ENCODE results near the gene JOSD1. TPM values are rescaled to one million over a fixed set of nuclear protein-coding genes. Genes with fewer than 3 reads are reported as not detected.
"Not testable (repeated sequence)": the region's sequence is repeated elsewhere in the genome, so short reads cannot be mapped to it uniquely, and the experiment has no call there.

Gene JOSD1
- total RNA-seq, 1 donor from 2014 or later = 53.8 TPM

DNA sequence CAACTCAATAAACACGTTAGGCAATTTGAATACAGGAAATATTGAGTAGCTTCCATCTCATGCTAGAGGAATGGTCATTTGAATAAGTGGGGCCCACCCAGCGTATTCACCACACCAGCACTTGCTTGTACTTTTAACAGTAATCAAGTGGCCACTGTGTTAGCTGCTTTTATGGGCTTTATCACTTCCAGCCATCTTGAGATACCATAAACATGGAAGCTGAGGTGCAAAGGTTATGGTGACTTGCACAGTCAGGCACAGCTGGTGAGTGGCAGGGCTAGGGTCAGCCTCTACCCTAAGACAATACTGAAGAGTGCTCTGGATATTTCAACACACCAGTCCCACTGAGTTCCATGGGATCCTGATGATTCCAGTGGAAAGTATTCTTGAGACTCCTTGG is 6.7 kb downstream of the JOSD1 start:
- no peak for DNase-seq (ENCODE audit: low spot score)

DNA sequence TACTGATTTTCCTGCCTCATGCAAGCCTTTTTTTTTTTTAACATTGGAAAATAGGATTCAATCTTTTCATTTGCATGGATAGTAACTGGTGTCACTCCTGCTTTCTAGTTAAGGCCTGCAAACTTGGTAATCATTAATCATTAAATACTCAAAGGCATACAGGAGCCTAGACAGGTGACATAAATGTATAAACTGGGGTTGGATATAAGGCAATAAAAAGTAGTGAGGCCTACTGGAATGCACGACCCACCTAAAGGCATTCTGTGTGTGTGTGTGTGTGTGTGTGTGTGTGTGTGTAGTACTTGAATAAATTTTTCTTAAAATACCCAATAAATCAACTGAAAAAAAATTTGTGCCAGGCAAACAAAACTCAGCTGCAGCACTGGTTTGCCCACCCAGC is 11.1 kb downstream of the JOSD1 start:
- DNase-seq (ENCODE audit: low spot score) = no peak

DNA sequence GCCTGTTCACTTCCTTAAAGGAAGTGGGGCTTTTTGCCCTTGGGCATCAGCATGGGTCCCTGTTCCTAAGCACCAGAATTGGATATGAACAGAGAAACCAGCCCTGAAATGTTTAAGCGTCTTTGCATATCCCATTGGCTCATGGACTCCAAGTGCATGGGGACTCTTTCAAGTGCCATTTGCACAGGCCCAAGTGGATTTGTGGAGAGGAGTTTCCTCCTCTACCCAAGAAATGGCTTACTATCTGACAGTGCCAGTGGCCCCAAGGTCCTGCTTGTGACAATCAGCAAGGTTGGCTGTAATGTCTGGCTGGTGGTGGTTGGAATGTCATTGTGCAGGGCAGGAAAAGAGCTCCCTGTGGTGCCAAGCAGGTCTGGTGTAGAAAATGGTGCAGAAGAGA is 15.0 kb downstream of the JOSD1 start:
- DNase-seq (ENCODE audit: low spot score) = no peak

- DNase-seq (ENCODE audit: low spot score) = no peak
Observed at GRCh38 chr22:38684895-38685294, 15.8 kb downstream of the JOSD1 start.

DNA sequence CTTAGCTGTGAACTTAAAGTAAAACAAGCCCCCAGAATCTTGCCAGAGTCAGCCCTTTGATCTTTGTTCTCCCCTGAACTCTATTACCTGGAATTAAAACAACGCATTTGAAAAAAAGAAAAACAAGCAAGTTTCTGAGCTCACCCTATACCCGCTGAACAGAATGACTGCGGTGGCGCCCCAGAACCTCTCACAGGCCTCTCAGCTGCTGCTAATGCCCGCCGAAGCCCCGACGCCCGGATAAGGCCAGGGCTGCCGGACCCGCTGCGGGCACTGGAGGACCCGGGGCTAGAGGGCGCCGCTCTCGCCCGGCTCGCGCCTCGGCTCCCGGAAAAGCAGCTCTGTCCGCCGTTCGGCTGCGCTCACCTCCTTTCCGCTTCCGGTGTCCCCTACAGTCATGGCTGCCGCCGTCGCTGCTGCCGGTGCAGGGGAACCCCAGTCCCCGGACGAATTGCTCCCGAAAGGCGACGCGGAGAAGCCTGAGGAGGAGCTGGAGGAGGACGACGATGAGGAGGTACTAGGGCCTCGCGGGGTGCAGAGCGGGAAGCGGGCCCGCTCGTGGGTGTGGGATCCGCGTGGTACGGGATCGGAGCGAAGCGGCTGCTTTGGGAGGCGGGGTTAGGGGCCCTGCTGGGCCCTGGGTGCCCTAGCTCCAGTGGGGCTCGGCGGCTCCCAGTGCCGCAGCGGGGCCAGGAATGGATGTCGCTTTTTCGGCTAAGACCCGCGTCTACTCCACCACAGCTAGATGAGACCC is 19.0 kb downstream of the JOSD1 start, which contains the start of gene TOMM22:
TSS of gene TOMM22 (plus strand) at position 376 of the 754 bp plus-strand sequence. CDS start at position 398, 22 bp downstream.
- peak; percentile 97 for DNase-seq (ENCODE audit: low spot score)

GRCh38 chr22:38675833-38676232 is 24.9 kb downstream of the JOSD1 start:
- no peak for DNase-seq (ENCODE audit: low spot score)

- no peak for DNase-seq (ENCODE audit: low spot score)
Observed at GRCh38 chr22:38674888-38675287, 25.9 kb downstream of the JOSD1 start.

GRCh38 chr22:38657045-38657909 is 43.5 kb downstream of the JOSD1 start:
- DNase-seq (ENCODE audit: low spot score) = no peak

GRCh38 chr22:38656256-38657044 is 44.3 kb downstream of the JOSD1 start, which contains the start of the genes CBY1 and FAM227A:
CBY1 (plus strand) TSS chr22:38656638; CDS start chr22:38668055, 11,417 bp downstream.
FAM227A (minus strand) TSS chr22:38656392; CDS start chr22:38650168, 6,224 bp downstream.
- peak; percentile 95 for DNase-seq (ENCODE audit: low spot score)

- DNase-seq (ENCODE audit: low spot score) = no peak
Observed at GRCh38 chr22:38655519-38656255, 45.1 kb downstream of the JOSD1 start.

DNA sequence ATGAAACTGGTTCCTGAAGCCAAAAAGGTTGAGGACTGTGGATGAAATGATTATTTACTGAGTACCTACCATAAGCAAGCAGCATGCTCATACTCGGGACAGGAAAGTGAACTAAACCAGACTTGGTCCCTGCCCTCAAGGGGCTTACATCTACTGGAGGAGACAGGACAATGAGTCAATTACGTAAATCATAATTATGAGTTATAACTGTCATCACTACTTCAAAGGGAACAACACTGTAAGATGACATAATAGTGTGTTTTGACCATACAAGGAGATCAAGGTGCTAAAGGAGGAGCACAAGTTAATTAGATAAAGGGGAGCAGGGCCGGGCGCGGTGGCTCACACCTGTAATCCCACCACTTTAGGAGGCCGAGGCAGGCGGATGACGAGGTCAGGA is 47.0 kb downstream of the JOSD1 start:
- no peak for DNase-seq (ENCODE audit: low spot score)

DNA sequence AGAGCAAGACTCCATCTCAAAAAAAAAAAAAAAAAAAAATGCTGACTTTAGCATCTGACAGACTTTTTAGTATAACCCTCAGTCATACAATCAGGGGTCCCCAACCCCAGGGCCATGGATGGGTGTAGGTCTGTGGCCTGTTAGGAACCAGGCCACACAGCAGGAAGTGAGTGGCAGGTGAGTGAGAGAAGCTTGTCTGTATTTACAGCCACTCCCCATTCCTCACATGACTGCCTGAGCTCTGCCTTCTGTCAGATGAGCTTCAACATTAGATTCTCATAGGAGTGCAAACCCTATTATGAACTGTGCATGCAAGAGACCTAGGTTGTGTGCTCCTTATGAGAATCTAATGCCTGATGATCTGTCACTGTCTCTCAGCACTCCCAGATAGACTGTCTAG is 47.9 kb downstream of the JOSD1 start:
- DNase-seq (ENCODE audit: low spot score) = no peak

GRCh38 chr22:38649841-38650522 is 50.8 kb downstream of the JOSD1 start:
- DNase-seq (ENCODE audit: low spot score) = no peak

DNA sequence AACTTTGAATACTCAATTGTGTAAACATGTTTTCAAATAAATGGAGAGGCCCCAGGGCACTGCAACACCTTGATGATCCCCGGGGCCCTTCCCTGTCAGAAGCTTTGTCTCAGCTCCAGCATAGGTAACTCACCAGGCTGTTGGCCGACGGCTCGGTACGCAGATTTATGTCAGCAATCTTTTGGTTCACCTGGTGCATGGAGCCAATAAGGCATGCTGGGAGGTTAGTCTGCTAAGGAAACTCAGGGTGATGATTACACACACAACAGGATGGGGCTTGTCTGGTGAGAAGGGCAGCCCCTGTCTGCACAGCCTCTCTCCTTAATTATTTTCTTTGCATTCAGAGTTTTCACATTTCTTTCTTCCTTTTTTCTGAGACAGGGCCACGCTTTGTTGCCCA is 55.3 kb downstream of the JOSD1 start:
- DNase-seq (ENCODE audit: low spot score) = no peak

DNA sequence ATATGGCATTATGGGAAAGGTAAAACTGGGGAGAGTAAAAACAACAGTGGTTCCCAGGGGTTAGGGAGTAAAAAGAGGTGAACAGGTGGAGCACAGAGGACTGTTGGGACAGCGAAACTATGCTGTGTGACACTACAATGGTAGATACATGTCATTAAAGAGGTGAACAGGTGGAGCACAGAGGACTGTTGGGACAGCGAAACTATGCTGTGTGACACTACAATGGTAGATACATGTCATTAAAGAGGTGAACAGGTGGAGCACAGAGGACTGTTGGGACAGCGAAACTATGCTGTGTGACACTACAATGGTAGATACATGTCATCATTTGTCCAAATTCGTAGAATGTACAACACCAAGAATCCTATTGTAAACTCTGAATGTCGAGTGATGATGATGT is 56.5 kb downstream of the JOSD1 start:
- not testable (repeated sequence) for DNase-seq (ENCODE audit: low spot score)

GRCh38 chr22:38641476-38642040 is 59.2 kb downstream of the JOSD1 start:
- no peak for DNase-seq (ENCODE audit: low spot score)

- no peak for DNase-seq (ENCODE audit: low spot score)
Observed at GRCh38 chr22:38638728-38639127, 62.0 kb downstream of the JOSD1 start.

DNA sequence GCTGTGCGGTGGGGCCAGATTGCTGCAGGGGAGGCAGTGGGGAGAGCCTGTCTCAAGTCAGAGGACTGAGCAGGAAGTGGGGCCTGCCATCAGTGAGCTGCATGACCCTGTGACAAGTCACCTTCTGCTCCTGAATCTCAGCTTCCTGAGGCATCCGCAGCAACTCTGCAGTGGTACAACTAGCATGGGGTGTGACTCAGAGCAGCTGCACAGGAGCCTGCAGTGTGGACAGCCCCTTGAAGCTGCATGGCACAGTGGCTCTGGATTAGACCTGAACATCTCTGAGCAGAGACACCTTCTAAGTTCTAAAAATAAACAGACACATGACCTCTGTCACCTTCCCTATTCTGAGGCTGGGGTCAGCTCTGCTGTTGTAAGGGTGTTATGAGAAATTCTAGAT is 62.5 kb downstream of the JOSD1 start:
- DNase-seq (ENCODE audit: low spot score) = no peak
